M059J (cell line): Measurements from ENCODE around the gene CPTP. TPM values are rescaled to one million over a fixed set of nuclear protein-coding genes. Genes with fewer than 3 reads are reported as not detected.

Experiments
- DNase-seq: peaks from one replicate; pipeline ENCODE4 v3.0.0-alpha.2; 2012; ENCODE audit warnings: low read depth
- total RNA-seq: library from RNA; depleted of rRNA; stranded (reverse); fragments of >200 nt; shearing (Covaris generic); gene quantifications from 2 replicates; pipeline ENCODE4 v1.2.3, GENCODE V29; 2014

CPTP gene
- total RNA-seq, 1 experiment from 2014 or later, result 35.1 TPM

GRCh38 chr1:1334835-1335234 is 10.2 kb downstream of the CPTP start:
- DNase-seq, result no peak

GRCh38 chr1:1335283-1335682 is 10.7 kb downstream of the CPTP start:
- DNase-seq, result no peak

- DNase-seq, result no peak
Measured at GRCh38 chr1:1335792-1336248, 11.2 kb downstream of the CPTP start.

GRCh38 chr1:1336446-1336845 is 11.8 kb downstream of the CPTP start:
- DNase-seq, result no peak

GRCh38 chr1:1336931-1337792 is 12.6 kb downstream of the CPTP start:
- no peak for DNase-seq

GRCh38 chr1:1337793-1338147 is 13.2 kb downstream of the CPTP start:
- no peak for DNase-seq

GRCh38 chr1:1338278-1338677 is 13.7 kb downstream of the CPTP start:
- no peak for DNase-seq

- no peak for DNase-seq
Measured at GRCh38 chr1:1340185-1340584, 15.6 kb downstream of the CPTP start.

- DNase-seq, result no peak
Measured at GRCh38 chr1:1340791-1341548, 16.4 kb downstream of the CPTP start.

GRCh38 chr1:1341549-1342021 is 17.0 kb downstream of the CPTP start:
- no peak for DNase-seq

- no peak for DNase-seq
Measured at GRCh38 chr1:1342061-1342562, 17.5 kb downstream of the CPTP start.

- DNase-seq, result no peak
Measured at GRCh38 chr1:1342584-1343115, 18.0 kb downstream of the CPTP start.

- DNase-seq, result no peak
Measured at GRCh38 chr1:1343811-1344421, 19.3 kb downstream of the CPTP start.

GRCh38 chr1:1344655-1345361 is 20.2 kb downstream of the CPTP start:
- DNase-seq, result peak; percentile 81

- peak; percentile 30 for DNase-seq
Measured at GRCh38 chr1:1345384-1345783, 20.8 kb downstream of the CPTP start.

GRCh38 chr1:1345860-1346500 is 21.4 kb downstream of the CPTP start:
- DNase-seq, result no peak

- no peak for DNase-seq
Measured at GRCh38 chr1:1346501-1346890, 21.9 kb downstream of the CPTP start.

GRCh38 chr1:1347026-1347595 is 22.5 kb downstream of the CPTP start:
- DNase-seq, result no peak

GRCh38 chr1:1347663-1348419 is 23.2 kb downstream of the CPTP start:
- DNase-seq, result peak; percentile 32
